PFSK-1 (cell line): ENCODE measurements around the gene GAD1.

Experiments used
- FOXP2 ChIP-seq: optimal IDR thresholded peaks from 2 replicates; pipeline ENCODE3; 2011; ENCODE audit warnings: borderline replicate concordance, control low read depth, inconsistent platforms; ENCODE audit not compliant: insufficient read depth; ENCODE audit errors: extremely low read length, extremely low read depth
- POLR2AphosphoS5 ChIP-seq: IDR thresholded peaks from 2 replicates; pipeline ENCODE4 v1.6.1; 2012; ENCODE audit warnings: low read depth, mild to moderate bottlenecking, control low read depth, low read length, moderate library complexity
- SIN3A ChIP-seq: IDR thresholded peaks from 2 replicates; pipeline ENCODE4 v1.6.1; 2012; ENCODE audit warnings: mild to moderate bottlenecking, low read length, moderate library complexity, borderline replicate concordance; ENCODE audit not compliant: insufficient read depth
- TAF1 ChIP-seq: IDR thresholded peaks from 2 replicates; pipeline ENCODE4 v1.6.1; 2012; ENCODE audit warnings: low read length, control low read depth, borderline replicate concordance; ENCODE audit not compliant: insufficient read depth
- TF ChIP-seq, protein P1 (sequence below), 2 experiments: IDR thresholded peaks; 2 replicates each; pipeline versions ENCODE4 v1.6.1 to v1.8.0; 2011 to 2012; ENCODE audit warnings: low read depth in 2 of 2, low read length in 2 of 2, control low read depth in 1 of 2, inconsistent platforms in 1 of 2, mild to moderate bottlenecking in 1 of 2, moderate library complexity in 1 of 2; ENCODE audit not compliant: insufficient read depth in 1 of 2

DNA sequence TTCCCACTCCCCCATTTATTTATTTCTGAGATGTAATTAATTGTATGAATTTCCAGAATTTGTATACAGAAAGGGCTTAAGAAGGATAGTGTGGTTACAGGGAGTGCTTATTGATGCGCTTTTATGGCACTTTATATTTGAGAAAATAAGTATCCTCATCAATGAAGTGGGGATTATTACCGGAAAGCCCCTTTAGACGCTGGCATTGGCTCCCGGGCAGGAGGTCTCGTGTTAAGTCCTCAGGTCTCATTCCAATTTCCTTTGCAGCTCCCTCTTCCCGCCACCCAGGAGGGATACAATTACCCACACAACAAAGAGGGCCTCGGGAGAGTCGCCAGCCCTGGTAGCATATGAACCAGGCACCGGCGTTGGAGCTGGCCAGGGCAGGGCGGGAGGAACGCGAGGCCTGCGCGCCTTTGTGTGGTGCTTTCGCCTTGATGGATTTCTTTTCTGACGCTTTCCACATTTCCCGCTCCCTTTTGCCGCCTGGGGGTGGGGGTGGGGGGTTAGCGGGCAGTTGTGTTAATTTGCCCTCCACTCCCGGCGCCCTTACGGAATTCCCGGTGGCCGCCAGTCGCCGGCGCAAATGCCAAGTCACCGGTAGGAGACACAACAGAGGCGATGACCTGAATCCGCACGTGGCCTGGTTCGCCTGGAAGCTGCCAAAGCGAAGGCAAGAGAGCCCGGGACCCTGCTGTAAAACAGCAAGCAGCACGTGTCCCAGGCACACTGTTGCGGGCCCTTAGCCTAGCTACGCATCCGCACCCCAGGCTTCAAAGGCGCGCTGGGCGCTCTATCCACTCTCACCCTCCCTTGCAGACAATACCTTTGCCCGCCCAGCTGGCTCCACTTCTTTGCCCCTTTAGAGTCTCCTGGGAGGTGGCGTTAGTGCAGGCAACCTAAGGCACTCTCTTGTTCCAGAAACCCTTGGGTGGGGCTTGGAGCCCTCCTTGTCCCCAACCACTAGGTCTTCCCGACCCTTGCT is 3.3 kb downstream of the GAD1 start:
- TF ChIP-seq POLR2AphosphoS5 (no peak), SIN3A (no peak), TAF1 (no peak), FOXP2 (no peak)
- TF ChIP-seq, protein P1, sequence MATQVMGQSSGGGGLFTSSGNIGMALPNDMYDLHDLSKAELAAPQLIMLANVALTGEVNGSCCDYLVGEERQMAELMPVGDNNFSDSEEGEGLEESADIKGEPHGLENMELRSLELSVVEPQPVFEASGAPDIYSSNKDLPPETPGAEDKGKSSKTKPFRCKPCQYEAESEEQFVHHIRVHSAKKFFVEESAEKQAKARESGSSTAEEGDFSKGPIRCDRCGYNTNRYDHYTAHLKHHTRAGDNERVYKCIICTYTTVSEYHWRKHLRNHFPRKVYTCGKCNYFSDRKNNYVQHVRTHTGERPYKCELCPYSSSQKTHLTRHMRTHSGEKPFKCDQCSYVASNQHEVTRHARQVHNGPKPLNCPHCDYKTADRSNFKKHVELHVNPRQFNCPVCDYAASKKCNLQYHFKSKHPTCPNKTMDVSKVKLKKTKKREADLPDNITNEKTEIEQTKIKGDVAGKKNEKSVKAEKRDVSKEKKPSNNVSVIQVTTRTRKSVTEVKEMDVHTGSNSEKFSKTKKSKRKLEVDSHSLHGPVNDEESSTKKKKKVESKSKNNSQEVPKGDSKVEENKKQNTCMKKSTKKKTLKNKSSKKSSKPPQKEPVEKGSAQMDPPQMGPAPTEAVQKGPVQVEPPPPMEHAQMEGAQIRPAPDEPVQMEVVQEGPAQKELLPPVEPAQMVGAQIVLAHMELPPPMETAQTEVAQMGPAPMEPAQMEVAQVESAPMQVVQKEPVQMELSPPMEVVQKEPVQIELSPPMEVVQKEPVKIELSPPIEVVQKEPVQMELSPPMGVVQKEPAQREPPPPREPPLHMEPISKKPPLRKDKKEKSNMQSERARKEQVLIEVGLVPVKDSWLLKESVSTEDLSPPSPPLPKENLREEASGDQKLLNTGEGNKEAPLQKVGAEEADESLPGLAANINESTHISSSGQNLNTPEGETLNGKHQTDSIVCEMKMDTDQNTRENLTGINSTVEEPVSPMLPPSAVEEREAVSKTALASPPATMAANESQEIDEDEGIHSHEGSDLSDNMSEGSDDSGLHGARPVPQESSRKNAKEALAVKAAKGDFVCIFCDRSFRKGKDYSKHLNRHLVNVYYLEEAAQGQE (IDR thresholded peaks at IDR 0.05; ENCODE audit: insufficient read depth in 1 of 2, low read depth in 2 of 2, low read length in 2 of 2), result no peak
